IMR-90 (cell line): ENCODE data around the gene NXPE2.

Source experiments
- CHD1 ChIP-seq: IDR thresholded peaks from 2 replicates; pipeline ENCODE4 v1.6.1; 2012; ENCODE audit warnings: low read depth, low read length, improper control_type of control experiment
- RFX5 ChIP-seq: IDR thresholded peaks from 2 replicates; pipeline ENCODE4 v1.8.0; 2012; ENCODE audit warnings: low read depth, mild to moderate bottlenecking, low read length, moderate library complexity

DNA sequence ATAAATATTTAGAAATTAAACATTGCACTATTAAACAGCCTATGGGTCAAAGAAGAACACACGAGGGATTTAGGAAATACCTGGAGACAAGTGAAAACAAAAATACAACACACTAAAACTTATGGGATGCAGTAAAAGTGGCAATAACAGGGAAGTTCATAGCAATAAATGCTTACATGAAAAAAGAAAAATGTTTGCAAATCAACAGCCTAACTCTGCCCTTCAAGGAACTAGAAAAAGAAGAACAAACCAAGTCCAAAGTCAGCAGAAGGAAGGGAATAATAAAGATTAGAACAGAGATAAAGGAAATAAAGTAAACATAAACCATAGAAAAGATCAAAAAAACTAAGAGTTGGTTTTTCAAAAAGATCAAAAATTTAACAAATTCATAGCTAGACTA, 31.6 kb downstream of the NXPE2 start:
- TF ChIP-seq CHD1, result no peak
- TF ChIP-seq RFX5, result no peak
